GM19372 (cell line): ENCODE data around the gene ACSL3.
"Not testable (repeated sequence)": the region's sequence is repeated elsewhere in the genome, so short reads cannot be mapped to it uniquely, and the experiment has no call there.

ENCODE experiments used
- ATAC-seq: cut with Tn5 transposase; IDR thresholded peaks from one replicate; pipeline ENCODE4 v1.9.1; 2021; ENCODE audit warnings: mild to moderate bottlenecking, low read depth, moderate library complexity; ENCODE audit not compliant: unreplicated experiment

Gene ACSL3

GRCh38 chr2:222860740-222861410 lies at the start of gene ACSL3:
ACSL3 (plus strand) TSS chr2:222861036; CDS start chr2:222908773, 47,737 bp downstream.
- peak; percentile 96 for ATAC-seq

- no peak for ATAC-seq
Observed at GRCh38 chr2:222811828-222812227, 49.0 kb upstream of the ACSL3 start.

GRCh38 chr2:222813177-222813843 lies 47.5 kb upstream of the ACSL3 start:
- ATAC-seq, result peak; percentile 75

GRCh38 chr2:222819722-222820333 lies 41.0 kb upstream of the ACSL3 start:
- ATAC-seq, result no peak

GRCh38 chr2:222823183-222823930 lies 37.5 kb upstream of the ACSL3 start:
- ATAC-seq, result no peak

- no peak for ATAC-seq
Observed at GRCh38 chr2:222825031-222825430, 35.8 kb upstream of the ACSL3 start.

- no peak for ATAC-seq
Observed at GRCh38 chr2:222827417-222827816, 33.4 kb upstream of the ACSL3 start.

GRCh38 chr2:222828572-222828971 lies 32.3 kb upstream of the ACSL3 start:
- ATAC-seq, result no peak

- ATAC-seq, result no peak
Observed at GRCh38 chr2:222830164-222830563, 30.7 kb upstream of the ACSL3 start.

- no peak for ATAC-seq
Observed at GRCh38 chr2:222833410-222833809, 27.4 kb upstream of the ACSL3 start.

GRCh38 chr2:222835143-222835822 lies 25.6 kb upstream of the ACSL3 start:
- no peak for ATAC-seq

- ATAC-seq, result no peak
Observed at GRCh38 chr2:222835823-222836151, 25.0 kb upstream of the ACSL3 start.

- ATAC-seq, result no peak
Observed at GRCh38 chr2:222837643-222838056, 23.2 kb upstream of the ACSL3 start.

- ATAC-seq, result no peak
Observed at GRCh38 chr2:222840060-222840802, 20.6 kb upstream of the ACSL3 start.

- no peak for ATAC-seq
Observed at GRCh38 chr2:222842491-222843174, 18.2 kb upstream of the ACSL3 start.

GRCh38 chr2:222844323-222844722 lies 16.5 kb upstream of the ACSL3 start:
- no peak for ATAC-seq

- ATAC-seq, result not testable (repeated sequence)
Observed at GRCh38 chr2:222845314-222845713, 15.5 kb upstream of the ACSL3 start.

- ATAC-seq, result no peak
Observed at GRCh38 chr2:222846003-222846402, 14.8 kb upstream of the ACSL3 start.

GRCh38 chr2:222848031-222848430 lies 12.8 kb upstream of the ACSL3 start:
- ATAC-seq, result not testable (repeated sequence)
